IMR-90 (cell line): ENCODE results near the gene PCNX4. TPM values are rescaled to one million over a fixed set of nuclear protein-coding genes. Genes with fewer than 3 reads are reported as not detected.
"Not testable (repeated sequence)": the region's sequence is repeated elsewhere in the genome, so short reads cannot be mapped to it uniquely, and the experiment has no call there.

Source experiments
- ATAC-seq: fragments of 200-7000 bp; cut with Tn5 transposase; 2 replicates; pipeline ENCODE4 v1.9.1; 2020; ENCODE audit warnings: low read depth, mild to moderate bottlenecking, moderate library complexity
- BruUV-seq: library from RNA; stranded (reverse); fragments of 400-500 nt; replicated peaks from 2 replicates; lab custom pipeline; 2021; lab: Mats Ljungman, UMichigan
- CTCF ChIA-PET: fragments of 300-600 bp; formaldehyde crosslinking; extraction: SDS; loops from one replicate; lab custom pipeline; 2021; ENCODE audit warnings: antibody characterized with exemption; lab: Yijun Ruan, JAX
- POLR2A ChIA-PET: fragments of 300-600 bp; sonication (Branson Sonifier 250); formaldehyde crosslinking; loops from one replicate; lab custom pipeline; 2022; ENCODE audit warnings: antibody characterized with exemption; ENCODE audit not compliant: unreplicated experiment; lab: Charles Lee
- DNase-seq: peaks from one replicate; pipeline ENCODE4 v3.0.0; 2013
- H2AFZ ChIP-seq: replicated peaks from 2 replicates; pipeline ENCODE3; 2013; ENCODE audit warnings: low read length, mild to moderate bottlenecking; ENCODE audit not compliant: poor library complexity
- H2AK5ac ChIP-seq: 2 replicates; pipeline ENCODE4 v1.6.1; 2013; ENCODE audit warnings: low read depth, low read length, inconsistent platforms
- H2AK9ac ChIP-seq: replicated peaks from 2 replicates; pipeline ENCODE3; 2013; ENCODE audit warnings: mild to moderate bottlenecking, low read depth, low read length, moderate library complexity; ENCODE audit not compliant: poor library complexity
- H2BK120ac ChIP-seq: 2 replicates; pipeline ENCODE4 v1.6.1; 2013; ENCODE audit warnings: low read depth, low read length, inconsistent platforms
- H2BK15ac ChIP-seq: 3 replicates; pipeline ENCODE4 v1.6.1; 2013; ENCODE audit warnings: low read depth, low read length, inconsistent platforms
- H2BK20ac ChIP-seq: 2 replicates; pipeline ENCODE4 v1.6.1; 2013; ENCODE audit warnings: low read depth, mild to moderate bottlenecking, inconsistent platforms, low read length, moderate library complexity
- H2BK5ac ChIP-seq: 2 replicates; pipeline ENCODE4 v1.6.1; 2013; ENCODE audit warnings: mild to moderate bottlenecking, low read depth, low read length, inconsistent platforms; ENCODE audit not compliant: poor library complexity, severe bottlenecking
- H3K14ac ChIP-seq: replicated peaks from 2 replicates; pipeline ENCODE4 v1.6.1; 2013; ENCODE audit warnings: low read depth, low read length, inconsistent platforms
- H3K18ac ChIP-seq: 2 replicates; pipeline ENCODE4 v1.6.1; 2013; ENCODE audit warnings: low read depth, low read length, control low read depth
- H3K23ac ChIP-seq: 2 replicates; pipeline ENCODE4 v1.6.1; 2013; ENCODE audit warnings: low read depth, low read length, inconsistent platforms
- H3K27ac ChIP-seq: 2 replicates; pipeline ENCODE4 v1.5.1; 2013; ENCODE audit warnings: mild to moderate bottlenecking, control low read depth, low read length; ENCODE audit not compliant: insufficient read depth
- H3K27me3 ChIP-seq: 2 replicates; pipeline ENCODE4 v1.6.1; 2013; ENCODE audit warnings: low read length; ENCODE audit not compliant: control insufficient read depth, insufficient read depth
- H3K36me3 ChIP-seq: 2 replicates; pipeline ENCODE4 v1.6.1; 2013; ENCODE audit warnings: low read length, mixed read lengths; ENCODE audit not compliant: control insufficient read depth, insufficient read depth
- H3K4ac ChIP-seq: 2 replicates; pipeline ENCODE4 v1.6.1; 2013; ENCODE audit warnings: low read depth, low read length, inconsistent platforms
- H3K4me1 ChIP-seq: 2 replicates; pipeline ENCODE4 v1.6.1; 2013; ENCODE audit warnings: low read length, mixed read lengths; ENCODE audit not compliant: control insufficient read depth, insufficient read depth
- H3K4me2 ChIP-seq: 2 replicates; pipeline ENCODE4 v1.6.1; 2013; ENCODE audit warnings: low read depth, mild to moderate bottlenecking, control low read depth, low read length, moderate library complexity
- H3K4me3 ChIP-seq: 2 replicates; pipeline ENCODE4 v1.5.1; 2013; ENCODE audit warnings: low read depth, mild to moderate bottlenecking, control low read depth, low read length, moderate library complexity; ENCODE audit not compliant: insufficient read depth
- H3K56ac ChIP-seq: 2 replicates; pipeline ENCODE4 v1.6.1; 2013; ENCODE audit warnings: low read length, inconsistent platforms; ENCODE audit not compliant: insufficient read depth; ENCODE audit errors: extremely low read depth
- H3K79me1 ChIP-seq, 2 experiments: 2 replicates each; pipeline ENCODE4 v1.6.1; 2013; ENCODE audit warnings: low read length in 2 of 2, inconsistent platforms in 1 of 2, low read depth in 1 of 2
- H3K9ac ChIP-seq: 2 replicates; pipeline ENCODE4 v1.6.1; 2013; ENCODE audit warnings: low read depth, low read length, control low read depth
- H3K9me1 ChIP-seq: 2 replicates; pipeline ENCODE4 v1.6.1; 2013; ENCODE audit warnings: low read length, inconsistent platforms; ENCODE audit not compliant: insufficient read depth
- H3K9me3 ChIP-seq: 2 replicates; pipeline ENCODE4 v1.6.1; 2013; ENCODE audit warnings: low read length; ENCODE audit not compliant: control insufficient read depth, insufficient read depth
- H4K20me1 ChIP-seq: 2 replicates; pipeline ENCODE4 v1.6.1; 2013; ENCODE audit warnings: low read length, inconsistent platforms; ENCODE audit not compliant: insufficient read depth
- H4K5ac ChIP-seq: 2 replicates; pipeline ENCODE4 v1.6.1; 2013; ENCODE audit warnings: mild to moderate bottlenecking, low read depth, low read length, control low read depth
- H4K8ac ChIP-seq, 2 experiments: 2 replicates each; pipeline ENCODE4 v1.6.1; 2013; ENCODE audit warnings: low read depth in 2 of 2, low read length in 2 of 2, control low read depth in 1 of 2, inconsistent platforms in 1 of 2
- H4K91ac ChIP-seq: 2 replicates; pipeline ENCODE4 v1.6.1; 2013; ENCODE audit warnings: low read depth, low read length, inconsistent platforms; ENCODE audit not compliant: insufficient read depth
- BHLHE40 ChIP-seq: fragments of 150-350 bp; IDR thresholded peaks from 2 replicates; pipeline ENCODE4 v1.6.1; 2016; ENCODE audit warnings: mild to moderate bottlenecking, low read depth, low read length
- ELK1 ChIP-seq: fragments of 150-350 bp; IDR thresholded peaks from 2 replicates; pipeline ENCODE4 v1.6.1; 2016; ENCODE audit warnings: low read depth, mild to moderate bottlenecking, low read length, moderate library complexity, borderline replicate concordance
- MAFK ChIP-seq: IDR thresholded peaks from 2 replicates; pipeline ENCODE4 v1.6.1; 2012; ENCODE audit warnings: low read depth, low read length, improper control_type of control experiment
- NFE2L2 ChIP-seq: fragments of 150-350 bp; IDR thresholded peaks from 2 replicates; pipeline ENCODE4 v1.6.1; 2016; ENCODE audit warnings: low read depth, mild to moderate bottlenecking, low read length
- POLR2A ChIP-seq: IDR thresholded peaks from 2 replicates; pipeline ENCODE4 v1.6.1; 2012; ENCODE audit warnings: mild to moderate bottlenecking, low read depth, low read length
- SMC3 ChIP-seq: fragments of 150-350 bp; IDR thresholded peaks from 2 replicates; pipeline ENCODE4 v1.6.1; 2016; ENCODE audit warnings: low read depth, mild to moderate bottlenecking, antibody characterized with exemption, low read length, moderate library complexity
- WGBS, 2 experiments: methylation state at CpG; one replicate each; pipeline versions ENCODE4 v1.1.5 to v1.1.7; 2013; ENCODE audit warnings: missing lambda C conversion rate in 2 of 2; ENCODE audit not compliant: insufficient read length in 1 of 2; ENCODE audit errors: extremely low coverage in 2 of 2; 5-methylcytosine and 5-hydroxymethylcytosine counted together
- dilution Hi-C: fragments of 300-500 bp; cut with HindIII; formaldehyde crosslinking; loops from one replicate; pipeline ENCODE4 v1.14.3; 2018; ENCODE audit warnings: low sequenced_read_pairs; ENCODE audit not compliant: unreplicated experiment
- in situ Hi-C: fragments of 300-500 bp; cut with MboI; formaldehyde crosslinking; loops from 3 replicates; pipeline ENCODE4 v1.14.3; 2019; ENCODE audit warnings: low sequenced_read_pairs, inconsistent platforms, mixed read lengths
- intact Hi-C: fragments of 100-400 bp; cut with micrococcal nuclease; formaldehyde crosslinking; loops from 2 replicates; pipeline ENCODE4 v1.10.0; 2022
- polyA plus RNA-seq, 3 experiments: library from polyadenylated mRNA; depleted of rRNA; stranded (reverse); fragments of >200 nt; gene quantifications; 2 replicates each; pipeline ENCODE4 v1.2.3, GENCODE V29; 2012; ENCODE audit warnings: low replicate concordance in 1 of 3
- total RNA-seq: library from RNA; depleted of rRNA; stranded (reverse); fragments of >200 nt; gene quantifications from 2 replicates; pipeline ENCODE4 v1.2.3, GENCODE V29; 2012

PCNX4 gene
- total and polyA plus RNA-seq, 2 of the 4 experiments (the other 2 are of a cell fraction): 55.4 to 128 TPM

GRCh38 chr14:60091550-60092525 is at the start of gene PCNX4 (continued):
- TF ChIP-seq ELK1: no peak
- TF ChIP-seq BHLHE40: peak; percentile 87
- no peak for TF ChIP-seq SMC3
- TF ChIP-seq POLR2A: peak; percentile 96
- no peak for TF ChIP-seq NFE2L2
- no peak for TF ChIP-seq MAFK

- intact Hi-C loops, H3K14ac ChIP-seq, H3K36me3 ChIP-seq, H3K4me3 ChIP-seq, H3K4me1 ChIP-seq, H3K27me3 ChIP-seq, H3K79me1 ChIP-seq, H3K4me2 ChIP-seq, H3K9ac ChIP-seq, BruUV-seq, H2BK5ac ChIP-seq, H3K27ac ChIP-seq, H3K18ac ChIP-seq, H3K56ac ChIP-seq, H4K91ac ChIP-seq, H3K4ac ChIP-seq, dilution Hi-C loops, H4K8ac ChIP-seq, H2AFZ ChIP-seq, H4K5ac ChIP-seq, H2AK9ac ChIP-seq, H3K9me1 ChIP-seq, H4K20me1 ChIP-seq, H2BK15ac ChIP-seq, ATAC-seq, H2BK120ac ChIP-seq, H2AK5ac ChIP-seq, H2BK20ac ChIP-seq, DNase-seq, H3K23ac ChIP-seq, in situ Hi-C loops, POLR2A ChIA-PET, H3K9me3 ChIP-seq, CTCF ChIA-PET: not testable (repeated sequence)
- no CpG with 5 or more reads among the region's 1 CpG for WGBS, 2 experiments
Observed at GRCh38 chr14:60047976-60048375, 43.7 kb upstream of the PCNX4 start.
